Measurements from ENCODE around the gene ABCC3.

DNA sequence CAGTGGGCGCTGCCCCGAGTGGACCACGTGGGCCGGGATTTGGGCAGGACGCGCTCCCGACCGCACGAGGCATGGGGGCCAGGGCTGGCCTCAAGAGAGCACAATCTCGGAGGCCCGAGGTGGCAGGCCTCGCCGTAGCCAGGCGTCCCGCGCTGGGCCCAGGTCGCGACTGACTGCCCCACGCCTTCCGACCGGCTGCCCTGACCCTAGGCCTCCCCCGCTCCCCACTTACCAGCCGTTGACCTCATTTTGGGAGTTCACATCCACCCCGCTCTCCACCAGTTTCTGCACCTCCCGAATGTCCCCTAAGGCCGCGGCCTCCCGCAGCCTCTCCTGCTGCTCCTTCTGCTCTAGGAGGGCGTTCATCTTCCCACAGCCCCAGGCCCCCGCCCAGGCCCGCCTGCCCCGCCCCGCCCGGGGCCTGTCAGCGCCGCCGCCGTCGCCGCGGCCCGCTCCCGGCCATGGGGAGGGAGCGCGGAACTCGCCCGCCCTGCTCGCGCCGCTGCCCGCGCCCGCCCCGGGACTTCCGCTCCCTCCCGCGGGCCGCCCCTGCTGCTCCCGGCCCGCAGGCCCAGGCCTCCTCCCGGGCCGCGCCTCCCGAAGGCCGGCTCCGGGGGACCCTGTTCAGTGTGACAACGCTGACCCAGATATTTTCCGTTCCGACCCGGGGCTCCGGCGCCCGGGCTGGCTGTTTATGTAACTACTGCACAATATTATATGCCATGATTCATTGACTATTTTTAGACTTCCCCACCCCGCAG, 72.8 kb downstream of the ABCC3 start, which contains the start of gene ANKRD40:
- TF ChIP-seq, protein P1, sequence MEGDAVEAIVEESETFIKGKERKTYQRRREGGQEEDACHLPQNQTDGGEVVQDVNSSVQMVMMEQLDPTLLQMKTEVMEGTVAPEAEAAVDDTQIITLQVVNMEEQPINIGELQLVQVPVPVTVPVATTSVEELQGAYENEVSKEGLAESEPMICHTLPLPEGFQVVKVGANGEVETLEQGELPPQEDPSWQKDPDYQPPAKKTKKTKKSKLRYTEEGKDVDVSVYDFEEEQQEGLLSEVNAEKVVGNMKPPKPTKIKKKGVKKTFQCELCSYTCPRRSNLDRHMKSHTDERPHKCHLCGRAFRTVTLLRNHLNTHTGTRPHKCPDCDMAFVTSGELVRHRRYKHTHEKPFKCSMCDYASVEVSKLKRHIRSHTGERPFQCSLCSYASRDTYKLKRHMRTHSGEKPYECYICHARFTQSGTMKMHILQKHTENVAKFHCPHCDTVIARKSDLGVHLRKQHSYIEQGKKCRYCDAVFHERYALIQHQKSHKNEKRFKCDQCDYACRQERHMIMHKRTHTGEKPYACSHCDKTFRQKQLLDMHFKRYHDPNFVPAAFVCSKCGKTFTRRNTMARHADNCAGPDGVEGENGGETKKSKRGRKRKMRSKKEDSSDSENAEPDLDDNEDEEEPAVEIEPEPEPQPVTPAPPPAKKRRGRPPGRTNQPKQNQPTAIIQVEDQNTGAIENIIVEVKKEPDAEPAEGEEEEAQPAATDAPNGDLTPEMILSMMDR (IDR thresholded peaks at IDR 0.05), result peak in 2 of 6 experiments; percentile 3 to 13
- peak; percentile 61 to 65 for TF ChIP-seq POLR2A (IDR thresholded peaks at IDR 0.05)

All from Peyer's patch (tissue), 4 donors.